ENCODE results near the gene SLC46A1.

- TF ChIP-seq, protein P1, sequence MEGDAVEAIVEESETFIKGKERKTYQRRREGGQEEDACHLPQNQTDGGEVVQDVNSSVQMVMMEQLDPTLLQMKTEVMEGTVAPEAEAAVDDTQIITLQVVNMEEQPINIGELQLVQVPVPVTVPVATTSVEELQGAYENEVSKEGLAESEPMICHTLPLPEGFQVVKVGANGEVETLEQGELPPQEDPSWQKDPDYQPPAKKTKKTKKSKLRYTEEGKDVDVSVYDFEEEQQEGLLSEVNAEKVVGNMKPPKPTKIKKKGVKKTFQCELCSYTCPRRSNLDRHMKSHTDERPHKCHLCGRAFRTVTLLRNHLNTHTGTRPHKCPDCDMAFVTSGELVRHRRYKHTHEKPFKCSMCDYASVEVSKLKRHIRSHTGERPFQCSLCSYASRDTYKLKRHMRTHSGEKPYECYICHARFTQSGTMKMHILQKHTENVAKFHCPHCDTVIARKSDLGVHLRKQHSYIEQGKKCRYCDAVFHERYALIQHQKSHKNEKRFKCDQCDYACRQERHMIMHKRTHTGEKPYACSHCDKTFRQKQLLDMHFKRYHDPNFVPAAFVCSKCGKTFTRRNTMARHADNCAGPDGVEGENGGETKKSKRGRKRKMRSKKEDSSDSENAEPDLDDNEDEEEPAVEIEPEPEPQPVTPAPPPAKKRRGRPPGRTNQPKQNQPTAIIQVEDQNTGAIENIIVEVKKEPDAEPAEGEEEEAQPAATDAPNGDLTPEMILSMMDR (IDR thresholded peaks at IDR 0.05; ENCODE audit: borderline replicate concordance, extremely low read depth, low read length, poor library complexity, severe bottlenecking) = no peak
- no peak for TF ChIP-seq EZH2 (IDR thresholded peaks at IDR 0.05; ENCODE audit: borderline replicate concordance, low read depth, low read length, severe bottlenecking)
Observed at GRCh38 chr17:28368915-28369683, 36.9 kb downstream of the SLC46A1 start.
